Esophagus mucosa (tissue), 1 donor: ENCODE measurements around the gene ITGB6. TPM values are rescaled to one million over a fixed set of nuclear protein-coding genes. Genes with fewer than 3 reads are reported as not detected.
A peak's percentile ranks its signal among the peaks of the same experiment; 100 is the strongest.

ENCODE experiments used
- ATAC-seq: fragments of 200-7000 bp; cut with Tn5 transposase; one replicate; pipeline ENCODE4 v1.9.1; 2020
- total RNA-seq: library from RNA; stranded (reverse); gene quantifications from one replicate; pipeline ENCODE4 v1.2.4, GENCODE V29; 2023
- donor health status: DM: yes; HTN: yes; CAD: no.

The ITGB6 gene
- total RNA-seq, 1 donor from 2014 or later = 24.2 TPM

DNA sequence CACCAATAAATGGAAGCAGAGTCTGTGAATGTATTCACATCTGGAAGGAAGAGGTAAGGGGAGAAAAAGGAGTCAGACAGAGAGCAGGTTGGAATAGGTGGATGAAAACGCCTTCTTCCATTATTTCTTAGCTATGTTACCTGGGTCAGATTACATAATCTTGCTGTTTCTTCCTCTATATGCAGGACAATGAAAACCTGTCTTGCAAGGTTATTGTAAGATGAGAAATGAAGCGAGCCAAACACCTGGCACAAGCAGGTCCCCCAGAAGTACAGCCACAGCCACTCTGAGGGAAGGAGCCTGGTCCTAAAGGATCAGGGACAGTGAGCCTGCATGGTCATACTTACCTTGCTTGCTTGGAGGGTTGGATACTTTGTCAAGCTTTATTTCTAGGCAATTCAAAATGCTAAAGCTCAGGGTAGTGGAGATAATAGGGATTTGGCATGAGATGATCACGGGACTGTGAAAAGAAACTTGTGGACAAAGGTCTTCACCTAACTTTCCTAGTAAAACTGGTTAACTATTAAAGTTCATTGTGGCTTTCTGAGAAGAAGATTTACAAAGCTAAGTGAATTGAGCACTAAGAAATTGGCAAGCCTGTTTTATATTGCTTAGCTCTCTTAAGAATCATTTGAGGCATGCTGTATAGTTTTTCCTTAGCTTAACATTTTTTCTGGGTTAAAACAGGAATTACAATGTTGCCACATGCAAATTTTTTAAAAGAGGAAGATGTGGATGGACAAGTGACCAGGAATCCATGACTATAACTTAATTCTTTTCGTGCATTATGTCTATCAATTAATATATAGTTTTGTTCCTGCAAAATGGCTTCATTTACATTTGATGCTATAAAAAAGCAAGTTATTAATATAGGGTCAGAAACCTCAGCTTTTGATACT lies 121.9 kb downstream of the ITGB6 start:
- peak; percentile 64 for ATAC-seq

DNA sequence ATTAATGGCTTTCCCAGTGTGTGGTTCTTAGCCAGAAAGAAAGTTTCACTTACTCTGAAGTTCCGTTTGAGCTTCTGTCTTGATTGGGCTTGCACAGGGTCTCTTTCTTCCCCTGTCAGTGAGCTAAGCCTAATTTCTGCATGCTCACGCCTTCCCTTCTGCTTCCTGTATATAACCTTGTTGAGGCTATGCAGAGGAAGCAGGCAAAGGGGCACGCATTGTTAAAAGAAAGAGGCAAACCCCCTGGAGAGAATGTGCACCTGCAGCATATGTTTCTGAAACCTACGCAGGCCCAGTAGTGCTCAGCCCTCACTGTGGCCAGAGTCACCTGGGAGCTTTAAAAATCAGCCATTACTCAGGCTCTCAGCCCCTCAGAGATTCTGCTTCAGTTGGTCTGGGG lies 123.2 kb downstream of the ITGB6 start:
- ATAC-seq = no peak

DNA sequence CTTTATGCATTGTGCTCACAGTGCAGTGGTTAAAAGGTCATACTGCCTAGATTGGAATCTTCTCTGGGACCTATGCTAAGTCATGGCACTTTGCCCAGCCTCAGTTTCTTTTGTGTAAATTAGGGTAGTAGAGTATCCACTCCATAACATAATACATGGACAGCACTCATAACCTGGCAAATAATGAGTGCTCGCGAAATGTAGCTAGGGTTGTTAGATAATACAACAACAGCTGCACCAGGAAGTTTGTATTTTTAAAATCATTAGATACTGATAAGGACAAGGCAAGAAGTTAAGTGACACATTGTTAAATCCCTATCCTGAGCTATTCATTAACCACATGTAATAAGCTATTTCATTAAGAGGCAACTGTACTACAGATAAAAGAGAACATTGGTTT lies 123.8 kb downstream of the ITGB6 start:
- ATAC-seq = no peak

DNA sequence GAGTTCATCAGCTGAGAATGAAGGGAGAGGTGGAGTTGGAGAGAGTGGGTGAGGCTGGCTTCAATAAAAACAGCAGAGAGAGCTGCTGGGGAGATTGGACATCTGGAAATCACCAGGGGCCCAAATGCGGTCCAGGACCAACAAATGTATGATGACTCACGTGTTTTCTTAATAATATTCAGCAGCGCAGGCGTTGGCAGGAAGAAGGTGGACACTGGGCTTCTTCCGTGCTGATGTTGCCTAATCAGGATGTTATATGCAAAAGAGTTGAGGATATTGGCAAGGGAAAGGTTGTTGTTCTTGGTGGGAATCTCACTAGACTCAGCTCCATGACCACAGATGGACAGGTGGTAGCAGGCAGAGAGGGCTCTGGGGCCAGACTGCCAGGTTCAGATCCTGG lies 124.9 kb downstream of the ITGB6 start:
- peak; percentile 86 for ATAC-seq

DNA sequence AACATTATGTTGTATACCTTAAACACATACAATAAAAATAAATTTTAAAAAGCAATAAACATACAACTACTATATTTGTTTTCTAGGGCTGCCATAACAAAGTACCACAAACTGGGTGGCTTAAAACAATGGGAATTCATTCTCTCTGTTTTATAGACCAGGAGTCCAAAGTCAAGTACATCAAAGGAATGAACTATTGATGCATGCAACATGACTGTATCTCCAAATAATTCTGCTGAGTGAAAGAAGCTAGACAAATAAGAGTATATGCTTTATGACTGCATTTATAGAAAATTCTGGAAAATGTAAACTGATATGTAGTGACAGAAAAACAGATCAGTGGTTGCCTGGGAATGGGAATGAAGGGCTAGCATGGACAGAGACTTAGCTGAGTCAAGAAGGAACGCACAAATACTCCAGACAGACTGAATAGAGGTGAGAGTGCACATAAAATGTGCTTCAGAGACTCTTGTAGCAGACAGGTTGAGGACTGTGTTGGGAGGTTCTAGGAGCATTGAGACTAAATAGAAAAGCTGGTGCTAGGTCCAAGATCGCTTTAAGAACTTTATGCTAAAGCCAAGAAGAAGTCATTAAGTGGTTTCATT lies 126.7 kb downstream of the ITGB6 start:
- ATAC-seq = no peak

DNA sequence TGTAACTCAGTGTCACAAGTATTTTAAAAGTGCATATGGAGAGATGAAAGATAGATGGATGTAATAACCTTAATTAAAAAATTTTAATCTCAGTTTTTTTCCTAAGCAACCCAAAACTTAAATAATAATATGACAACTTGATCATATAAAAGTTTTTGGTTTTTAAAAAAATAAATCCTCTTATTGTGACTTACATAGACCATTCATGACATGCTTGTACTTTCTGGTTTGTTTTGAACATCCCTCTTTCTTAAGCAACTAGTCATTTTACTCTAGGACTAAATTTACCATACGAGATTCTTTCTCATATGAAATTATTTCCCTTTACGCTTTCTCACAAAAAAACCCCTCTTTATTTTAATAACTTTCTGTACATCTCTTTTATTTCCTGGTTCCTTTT lies 131.2 kb downstream of the ITGB6 start:
- no peak for ATAC-seq

DNA sequence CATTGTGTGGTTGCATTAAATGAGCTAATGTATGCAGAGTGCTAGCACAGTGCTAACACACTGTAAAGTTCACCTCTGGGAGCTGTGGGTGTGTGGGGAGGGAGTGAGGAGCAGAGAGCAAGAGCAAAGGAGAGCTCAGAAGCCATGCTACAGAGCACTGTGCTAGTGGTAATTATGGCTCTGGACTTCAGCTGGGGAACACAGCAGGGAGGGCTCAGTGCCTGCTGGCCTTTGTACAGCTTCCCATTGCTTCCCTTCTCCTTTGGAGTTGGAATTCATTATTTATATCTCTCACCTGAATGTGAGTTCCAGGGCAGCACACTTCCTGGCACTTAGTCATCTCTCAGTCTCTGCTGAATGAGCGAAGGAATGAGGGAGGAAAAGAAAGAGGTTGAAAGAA lies 135.2 kb downstream of the ITGB6 start:
- ATAC-seq = no peak

DNA sequence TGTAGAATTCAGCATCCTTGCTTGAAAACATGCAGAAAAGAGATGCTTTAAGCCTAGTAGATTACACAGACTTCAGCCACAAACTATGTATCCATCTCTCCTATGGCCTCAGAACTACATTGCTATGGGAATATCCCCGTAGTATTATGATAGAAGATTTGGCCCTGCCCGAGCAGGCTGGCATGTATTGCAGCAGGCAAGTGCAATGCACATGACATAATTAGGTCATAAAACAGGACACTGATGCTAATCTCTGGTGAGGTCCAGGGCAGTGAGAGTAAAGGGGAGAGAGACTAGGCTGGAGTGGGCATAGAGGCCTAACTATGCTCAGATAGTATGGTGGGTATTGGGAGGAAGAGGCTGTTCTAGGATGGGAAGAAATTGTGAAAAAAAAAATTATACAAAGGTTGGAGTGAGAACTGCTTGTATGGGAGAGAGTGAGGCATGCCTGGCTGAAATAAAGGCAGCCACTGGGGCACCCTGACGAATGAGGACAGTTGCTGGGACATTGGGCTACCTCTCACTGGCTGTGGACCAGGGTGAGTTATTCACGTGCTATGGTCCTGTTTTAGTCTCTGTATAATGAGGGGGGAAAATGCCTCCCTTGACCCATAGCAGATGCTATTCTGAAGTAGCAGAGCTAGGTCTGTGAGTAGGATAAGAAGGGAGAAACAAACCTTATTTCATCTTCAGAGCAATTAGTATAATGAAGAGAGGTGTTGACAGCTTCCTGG lies 136.0 kb downstream of the ITGB6 start:
- no peak for ATAC-seq

DNA sequence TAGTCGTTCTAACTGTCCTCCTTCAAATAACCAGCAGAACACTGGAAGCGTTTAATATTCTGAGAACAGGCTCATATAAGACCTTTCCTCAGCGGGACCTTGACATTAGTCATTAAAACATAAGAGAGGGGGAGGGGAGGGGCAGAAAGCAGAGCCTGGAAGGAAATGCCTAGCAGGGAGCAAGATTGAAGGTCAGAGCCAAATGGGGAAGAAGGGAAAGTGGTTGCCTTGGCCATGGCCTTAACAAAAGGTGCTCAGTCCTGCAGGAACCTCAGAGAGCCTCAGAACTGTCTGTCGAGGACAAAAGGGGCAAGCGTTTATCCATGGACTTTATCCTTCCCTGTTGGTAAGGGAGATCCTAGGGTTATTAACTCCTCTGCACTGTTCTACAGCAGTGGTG lies 136.8 kb downstream of the ITGB6 start:
- ATAC-seq = no peak

DNA sequence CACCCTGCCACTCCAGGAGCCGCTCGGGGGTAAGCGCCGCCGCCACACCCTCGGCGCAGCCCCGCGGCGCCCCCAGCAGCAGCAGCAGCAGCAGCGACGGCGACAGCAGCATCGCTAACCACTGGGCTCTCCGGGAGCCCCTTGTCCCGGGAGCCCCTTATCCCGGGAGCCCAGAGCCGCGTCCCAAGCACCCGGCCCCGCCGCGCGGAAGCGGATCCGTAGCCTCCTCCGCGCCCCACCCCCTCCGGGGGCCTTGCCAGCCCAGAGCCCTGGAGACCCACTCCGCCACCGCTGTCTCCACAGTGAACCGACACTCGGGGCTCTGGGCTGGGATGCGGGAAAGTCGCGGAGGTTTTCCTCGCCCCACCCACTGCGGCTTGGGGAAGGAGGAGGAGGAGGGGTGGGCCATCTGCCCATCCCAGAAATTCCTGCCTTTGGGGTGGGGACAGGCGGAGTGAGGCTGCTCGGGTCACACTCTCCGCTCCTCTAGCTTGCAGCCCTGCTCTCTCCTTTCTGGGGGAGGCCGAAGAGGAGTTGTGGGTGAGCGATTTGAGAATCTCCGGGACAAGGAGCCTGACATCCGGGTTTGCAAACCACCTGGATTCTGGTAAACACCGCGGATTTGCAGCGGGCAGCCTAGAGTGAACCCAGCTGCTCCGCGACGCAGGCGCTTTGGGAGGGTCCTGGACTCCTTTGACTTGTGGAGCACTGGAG lies 137.6 kb downstream of the ITGB6 start, which contains the start of gene PLA2R1:
Gene PLA2R1 (minus strand): TSS at position 324 of the 714 bp plus-strand sequence. CDS start 212 bp downstream, at position 112.
- peak; percentile 69 for ATAC-seq

DNA sequence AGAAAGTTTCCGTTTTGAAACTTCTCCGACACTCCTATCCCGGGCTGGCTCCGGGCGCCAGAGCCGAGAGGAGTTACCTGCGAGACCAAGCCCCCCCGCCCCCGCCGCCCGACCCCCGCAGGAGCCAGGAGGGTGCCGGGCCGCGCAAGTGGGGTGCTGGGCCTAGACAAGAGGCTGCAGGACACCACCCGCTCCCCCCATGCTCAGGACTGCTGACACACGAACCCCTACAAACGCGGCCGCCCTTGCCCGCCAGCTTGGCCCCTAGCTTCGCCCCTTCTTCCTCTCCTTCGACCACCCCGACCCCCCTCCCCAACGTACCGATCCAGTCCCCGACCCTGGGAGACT lies 138.2 kb downstream of the ITGB6 start:
- ATAC-seq = peak; percentile 36

DNA sequence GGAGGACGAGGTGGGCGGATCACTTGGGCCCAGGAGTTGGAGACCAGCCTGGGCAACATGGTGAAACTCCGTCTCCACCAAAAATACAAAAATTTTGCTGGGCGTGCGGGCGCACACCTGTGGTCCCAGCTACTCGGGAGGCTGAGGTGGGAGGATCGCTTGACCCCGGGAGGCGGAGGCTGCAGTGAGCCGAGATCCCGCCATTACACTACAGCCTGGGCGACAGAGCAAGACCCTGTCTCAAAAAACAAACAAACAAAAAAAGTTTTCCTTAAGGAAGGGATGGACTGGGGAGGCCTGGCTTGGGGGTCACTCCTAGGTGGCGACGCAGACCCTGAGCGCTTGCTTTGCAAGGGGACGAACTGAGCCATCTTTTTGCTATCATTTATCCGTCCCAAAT lies 138.5 kb downstream of the ITGB6 start:
- no peak for ATAC-seq

DNA sequence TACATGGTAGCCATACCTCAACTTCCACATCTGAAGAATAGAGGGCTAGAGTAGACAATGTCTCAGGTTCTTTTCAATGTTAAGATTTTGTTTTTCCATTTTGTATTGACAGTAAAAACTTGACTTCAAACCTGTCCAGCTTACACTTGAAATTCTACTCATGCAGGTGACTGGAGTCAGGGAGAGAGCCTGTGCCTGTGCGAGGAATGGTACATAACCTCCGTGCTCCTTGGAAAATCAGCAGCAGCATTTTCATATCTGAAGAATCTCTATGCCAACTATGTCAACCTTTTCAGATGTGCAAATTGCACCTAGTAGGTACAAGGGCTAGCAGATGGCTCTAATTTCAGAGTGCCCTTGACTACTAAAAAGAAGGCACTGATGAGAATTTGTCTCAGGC lies 139.8 kb downstream of the ITGB6 start:
- no peak for ATAC-seq

DNA sequence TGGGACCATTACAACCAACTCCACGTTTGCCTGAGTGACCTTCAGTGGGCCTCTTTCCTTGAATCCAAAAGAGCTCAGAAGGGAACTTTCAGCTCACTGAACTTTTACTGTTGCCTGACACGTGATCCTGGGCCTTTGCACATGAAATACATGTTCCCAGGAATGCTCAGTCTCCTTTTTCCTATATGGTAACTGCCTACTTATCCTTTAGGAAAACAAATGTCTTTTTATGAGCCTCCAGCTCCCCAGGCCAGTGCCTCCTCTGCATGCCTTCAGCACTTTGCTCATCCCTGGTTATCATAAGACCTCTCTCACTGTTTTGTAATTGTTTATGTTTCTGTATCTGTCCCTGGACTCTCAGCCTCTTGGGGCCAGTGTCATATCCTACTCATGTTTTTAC lies 142.7 kb downstream of the ITGB6 start:
- ATAC-seq = no peak

DNA sequence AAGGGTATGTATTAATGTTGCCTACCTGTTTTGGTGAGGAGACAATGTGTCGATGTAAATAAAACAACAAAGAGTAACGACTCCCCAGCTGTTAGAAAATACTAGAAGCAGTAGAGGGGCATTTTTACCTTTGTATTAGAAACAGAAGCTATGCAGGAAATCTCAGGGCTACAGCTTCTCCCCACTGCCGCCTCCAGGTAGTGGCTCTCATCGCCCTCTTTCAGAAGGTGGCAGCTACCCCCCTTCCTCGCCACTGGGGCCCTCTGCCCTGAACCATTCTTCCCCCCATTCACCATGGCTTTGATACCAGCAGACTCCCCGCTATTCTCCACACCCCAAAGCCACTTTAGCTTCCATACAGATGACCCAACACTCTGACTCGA lies 144.4 kb downstream of the ITGB6 start:
- no peak for ATAC-seq

DNA sequence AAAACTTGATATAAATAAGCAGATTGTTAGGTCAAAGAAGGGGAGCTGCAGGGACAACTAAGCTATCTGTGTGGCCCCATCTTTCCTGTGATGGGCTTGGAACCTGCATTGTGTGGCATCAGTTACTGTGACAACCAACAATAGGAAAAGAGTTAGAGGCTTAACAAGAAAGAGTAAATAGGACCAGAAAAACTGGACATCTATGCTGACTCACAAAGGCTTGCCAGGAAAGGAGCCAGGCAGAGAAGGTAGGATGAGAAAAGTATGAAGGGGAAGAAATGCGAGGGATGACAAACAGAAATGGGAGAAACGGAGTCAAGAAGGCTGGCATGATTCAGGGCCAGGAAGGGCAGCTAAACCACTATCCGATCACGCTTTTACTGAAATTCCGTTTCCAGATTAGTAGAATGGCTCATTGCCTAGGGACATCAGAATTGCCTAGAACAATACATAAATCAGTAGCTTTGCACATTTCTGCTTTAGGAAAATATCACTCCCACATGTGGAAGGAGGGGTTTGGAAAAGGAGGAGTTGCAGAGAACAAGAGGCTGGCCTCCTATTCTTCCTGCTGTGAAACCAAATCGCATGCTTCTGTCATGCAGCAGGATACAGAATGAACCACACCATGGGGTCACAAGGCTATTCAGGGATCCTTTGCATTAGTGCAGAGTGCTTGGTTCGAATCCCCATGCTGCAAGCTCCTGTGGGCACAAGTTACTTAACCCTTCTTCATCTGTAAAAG lies 144.9 kb downstream of the ITGB6 start:
- peak; percentile 59 for ATAC-seq

DNA sequence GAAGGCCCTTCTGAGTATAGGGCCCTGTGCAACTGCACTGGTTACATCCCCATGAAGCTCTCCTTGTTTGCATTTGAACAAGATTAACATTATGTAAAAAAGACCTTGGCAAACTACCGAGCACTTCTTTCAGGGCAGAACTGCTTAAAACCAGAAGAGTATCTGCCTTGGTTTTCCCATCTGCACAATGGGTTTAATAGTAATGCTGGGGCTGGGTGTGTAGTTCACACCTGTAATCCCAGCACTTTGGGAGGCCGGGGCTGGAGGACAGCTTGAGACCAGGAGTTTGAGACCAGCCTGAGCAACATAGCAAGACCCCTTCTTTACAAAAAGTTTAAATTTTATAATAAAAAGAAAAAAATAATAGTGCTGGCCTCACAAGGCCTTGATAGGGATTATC lies 146.1 kb downstream of the ITGB6 start:
- ATAC-seq = no peak

DNA sequence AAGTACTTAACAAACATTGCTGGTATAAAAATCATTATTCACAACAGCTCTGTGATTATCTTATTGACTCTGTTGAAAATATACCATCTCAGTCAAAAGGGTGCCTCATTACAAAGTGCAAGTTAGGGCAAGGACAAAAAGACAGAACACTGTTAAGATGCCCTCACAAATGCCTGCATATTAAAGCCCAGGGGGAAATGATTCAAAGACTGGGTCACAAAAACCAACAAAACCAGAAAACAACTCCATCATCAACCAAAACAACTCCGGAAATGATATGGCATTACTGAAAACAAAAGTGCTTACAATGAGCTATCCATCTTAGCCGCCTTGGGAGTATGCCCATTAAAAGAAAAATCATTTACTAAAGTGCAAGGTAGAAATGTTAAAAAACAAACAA lies 147.5 kb downstream of the ITGB6 start:
- ATAC-seq = no peak

DNA sequence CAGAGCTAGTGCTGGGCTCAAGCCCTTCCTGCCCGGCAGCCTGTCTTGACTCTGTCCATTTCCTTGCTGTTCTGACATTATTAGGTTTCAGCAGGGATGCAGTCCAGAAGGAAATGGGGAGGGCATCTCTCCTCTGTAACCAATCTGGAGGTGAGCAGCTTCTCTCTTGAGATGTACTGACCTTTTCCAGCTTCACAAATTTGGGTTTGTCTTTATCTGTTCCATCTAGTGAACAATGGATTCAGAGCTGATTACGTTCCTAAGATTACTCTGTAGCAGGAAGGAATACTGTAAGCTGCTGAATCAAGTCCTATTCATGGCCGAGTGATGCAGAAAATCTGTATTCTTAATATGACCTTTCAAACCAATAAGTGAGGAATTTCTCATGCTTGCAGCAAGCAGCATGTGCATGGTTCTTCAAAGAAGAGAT lies 148.7 kb downstream of the ITGB6 start:
- no peak for ATAC-seq

DNA sequence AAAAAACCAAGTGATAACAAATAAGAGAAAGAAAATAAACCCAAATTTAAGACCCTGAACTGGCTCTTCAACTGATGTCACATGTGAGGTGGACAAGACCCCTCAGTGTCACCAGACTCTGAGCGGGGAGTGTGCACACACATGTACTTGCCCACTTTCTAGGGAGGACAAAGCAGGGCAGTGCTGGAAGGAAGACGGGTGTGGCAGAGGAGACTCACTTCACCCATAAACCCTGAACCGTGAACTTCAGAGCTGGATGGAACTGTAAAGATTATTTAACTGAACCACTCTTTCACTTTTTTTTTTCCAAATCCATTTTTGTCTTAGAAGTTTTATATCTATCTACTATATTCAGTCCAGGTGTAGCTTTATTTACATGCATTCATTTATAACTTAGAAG lies 149.9 kb downstream of the ITGB6 start:
- ATAC-seq = peak; percentile 45
